Heart left ventricle (tissue), 16 donors: ENCODE data around the gene ZNF74. TPM values are rescaled to one million over a fixed set of nuclear protein-coding genes. Genes with fewer than 3 reads are reported as not detected.

Experiments used
- ATAC-seq, 4 donors: fragments of 200-7000 bp; cut with Tn5 transposase; one replicate each; pipeline ENCODE4 v1.9.1; 2020 to 2022; ENCODE audit warnings: moderate library complexity in 4 of 4, mild to moderate bottlenecking in 3 of 4, moderate number of reproducible peaks in 1 of 4
- DNase-seq, 5 donors: peaks; one replicate each; pipeline ENCODE4 v3.0.0-alpha.2; 2020
- H3K27ac ChIP-seq, 12 donors: fragments of 200-600 bp; sonication (generic) in 4 of 12; one replicate each; pipeline versions ENCODE4 v1.5.0 to v1.8.0; 2016 to 2022; ENCODE audit warnings: mild to moderate bottlenecking in 2 of 12
- H3K27me3 ChIP-seq, 9 donors: fragments of 200-600 bp; sonication (generic) in 2 of 9; one replicate each; pipeline versions ENCODE4 v1.5.1 to v1.8.0; 2016 to 2022; ENCODE audit warnings: mild to moderate bottlenecking in 3 of 9
- H3K36me3 ChIP-seq, 9 donors: fragments of 200-600 bp; sonication (generic) in 2 of 9; one replicate each; pipeline versions ENCODE4 v1.5.0 to v1.8.0; 2018 to 2022; ENCODE audit warnings: mild to moderate bottlenecking in 2 of 9
- H3K4me1 ChIP-seq, 12 donors: fragments of 200-600 bp; sonication (generic) in 4 of 12; one replicate each; pipeline versions ENCODE4 v1.5.0 to v1.8.0; 2016 to 2022; ENCODE audit warnings: mild to moderate bottlenecking in 3 of 12
- H3K4me3 ChIP-seq, 12 donors: fragments of 200-600 bp; sonication (generic) in 4 of 12; one replicate each; pipeline versions ENCODE4 v1.5.0 to v1.8.0; 2017 to 2022; ENCODE audit warnings: mild to moderate bottlenecking in 9 of 12, moderate library complexity in 4 of 12
- H3K9me3 ChIP-seq, 12 donors: fragments of 200-600 bp; sonication (generic) in 4 of 12; one replicate each; pipeline versions ENCODE4 v1.5.0 to v1.8.0; 2016 to 2022; ENCODE audit warnings: mild to moderate bottlenecking in 1 of 12
- POLR2A ChIP-seq, 2 donors: fragments of 450-650 bp; IDR thresholded peaks; one replicate each; pipeline ENCODE4 v1.6.1; 2017; ENCODE audit warnings: antibody characterized with exemption in 2 of 2, mild to moderate bottlenecking in 2 of 2, moderate library complexity in 2 of 2
- WGBS, 4 donors: extraction: QIAGEN DNeasy Blood & Tissue Kit in 2 of 4; methylation state at CpG; one replicate each; pipeline versions ENCODE4 v1.1.5 to v1.1.7; 2013 to 2018; 5-methylcytosine and 5-hydroxymethylcytosine counted together
- intact Hi-C, 10 donors: fragments of 100-400 bp; cut with DNase I; formaldehyde crosslinking; loops; one replicate each; pipeline versions ENCODE4 v1.11.1 to v1.14.2; 2022
- polyA plus RNA-seq, 2 donors: library from polyadenylated mRNA; stranded (reverse); fragments of 200-250 nt; gene quantifications; one replicate each; pipeline ENCODE4 v1.2.3, GENCODE V29; 2013
- total RNA-seq, 9 donors: library from RNA; depleted of rRNA in 2 of 9; stranded (reverse); fragments of >200 nt in 2 of 9; fragmentation: NEBNext Ultra II Directional in 3 of 9; extraction: Animal tissue kit (Norgen Biotek cat#: 25700) in 3 of 9; gene quantifications; one replicate each; pipeline versions ENCODE4 v1.1.0 to v1.2.4, GENCODE V29; 2016 to 2023
- TF ChIP-seq, protein P1 (sequence below), 12 donors: fragments of 200-600 bp; sonication (generic) in 4 of 12; IDR thresholded peaks; one replicate each; pipeline versions ENCODE4 v1.5.0 to v1.8.0; 2018 to 2022; ENCODE audit warnings: antibody characterized with exemption in 12 of 12, mild to moderate bottlenecking in 5 of 12
- donor health status: ischemic (EF 13 %, LVEDD 7.1; RV severe dilation, severe dysfunction).
- donor health status: healthy with polysubstance abuse.
- donor health status: DM: no; HTN: yes; CAD: no.
- donor health status: DM: no; HTN: no; CAD: no.
- donor health status: ischemic (EF 25% LVEDD 6.9; RV normal size, moderate dysfunction).
- donor health status: ischemic (EF 25% LVEDD 5.7; RV mildly dilated, moderate dysfunction).
- donor health status: healthy.
- donor health status: DM: yes; HTN: yes; CAD: no.
- donor health status: ischemic (EF 35%, LVEDD 5.7; RV mildly dilated, moderate dysfunction).
- donor health status: nonischemic (EF 11% LVEDD 7.7; RV severe dilation, severe dysfunction).
- donor health status: DM: yes; HTN: yes; CAD: no.
- donor health status: PGD.
- donor health status: ischemic (EF 29% LVEDD 5.4; RV normal size, mild dysfunction).
- donor health status: nonischemic (EF 23%, LVEDD 6.1; RV moderate dilation, normal function).

ZNF74 gene
- total and polyA plus RNA-seq, 11 donors = 2.1 to 6.5 (median 4.4) TPM

GRCh38 chr22:20430101-20430719 is 36.3 kb downstream of the ZNF74 start:
- ATAC-seq (peak in 1 of 4 donors; percentile 3), DNase-seq (peak in 1 of 5 donors; percentile 42)
- intact Hi-C loops = no loop called here
- Histone ChIP-seq H3K27ac (no peak overlapping the region), H3K4me1 (peaks cover 0 to 33% (median 7%) of the 10 kb centered on the region in 12 donors), H3K9me3 (no peaks in the 10 kb centered on the region), H3K36me3 (peaks cover 0 to 30% (median 9%) of the 10 kb centered on the region in 9 donors), H3K4me3 (peak overlapping the region in 2 of 12 donors; percentile 17 to 62), H3K27me3 (peaks cover 0 to 43% (median 0%) of the 10 kb centered on the region in 9 donors)
- WGBS, 4 donors = 56 to 74% (median 63%) methylated on average over 30 to 37 of the region's 37 CpGs
- TF ChIP-seq, protein P1, sequence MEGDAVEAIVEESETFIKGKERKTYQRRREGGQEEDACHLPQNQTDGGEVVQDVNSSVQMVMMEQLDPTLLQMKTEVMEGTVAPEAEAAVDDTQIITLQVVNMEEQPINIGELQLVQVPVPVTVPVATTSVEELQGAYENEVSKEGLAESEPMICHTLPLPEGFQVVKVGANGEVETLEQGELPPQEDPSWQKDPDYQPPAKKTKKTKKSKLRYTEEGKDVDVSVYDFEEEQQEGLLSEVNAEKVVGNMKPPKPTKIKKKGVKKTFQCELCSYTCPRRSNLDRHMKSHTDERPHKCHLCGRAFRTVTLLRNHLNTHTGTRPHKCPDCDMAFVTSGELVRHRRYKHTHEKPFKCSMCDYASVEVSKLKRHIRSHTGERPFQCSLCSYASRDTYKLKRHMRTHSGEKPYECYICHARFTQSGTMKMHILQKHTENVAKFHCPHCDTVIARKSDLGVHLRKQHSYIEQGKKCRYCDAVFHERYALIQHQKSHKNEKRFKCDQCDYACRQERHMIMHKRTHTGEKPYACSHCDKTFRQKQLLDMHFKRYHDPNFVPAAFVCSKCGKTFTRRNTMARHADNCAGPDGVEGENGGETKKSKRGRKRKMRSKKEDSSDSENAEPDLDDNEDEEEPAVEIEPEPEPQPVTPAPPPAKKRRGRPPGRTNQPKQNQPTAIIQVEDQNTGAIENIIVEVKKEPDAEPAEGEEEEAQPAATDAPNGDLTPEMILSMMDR (IDR thresholded peaks at IDR 0.05) = no peak
- TF ChIP-seq POLR2A (IDR thresholded peaks at IDR 0.05) = no peak

DNA sequence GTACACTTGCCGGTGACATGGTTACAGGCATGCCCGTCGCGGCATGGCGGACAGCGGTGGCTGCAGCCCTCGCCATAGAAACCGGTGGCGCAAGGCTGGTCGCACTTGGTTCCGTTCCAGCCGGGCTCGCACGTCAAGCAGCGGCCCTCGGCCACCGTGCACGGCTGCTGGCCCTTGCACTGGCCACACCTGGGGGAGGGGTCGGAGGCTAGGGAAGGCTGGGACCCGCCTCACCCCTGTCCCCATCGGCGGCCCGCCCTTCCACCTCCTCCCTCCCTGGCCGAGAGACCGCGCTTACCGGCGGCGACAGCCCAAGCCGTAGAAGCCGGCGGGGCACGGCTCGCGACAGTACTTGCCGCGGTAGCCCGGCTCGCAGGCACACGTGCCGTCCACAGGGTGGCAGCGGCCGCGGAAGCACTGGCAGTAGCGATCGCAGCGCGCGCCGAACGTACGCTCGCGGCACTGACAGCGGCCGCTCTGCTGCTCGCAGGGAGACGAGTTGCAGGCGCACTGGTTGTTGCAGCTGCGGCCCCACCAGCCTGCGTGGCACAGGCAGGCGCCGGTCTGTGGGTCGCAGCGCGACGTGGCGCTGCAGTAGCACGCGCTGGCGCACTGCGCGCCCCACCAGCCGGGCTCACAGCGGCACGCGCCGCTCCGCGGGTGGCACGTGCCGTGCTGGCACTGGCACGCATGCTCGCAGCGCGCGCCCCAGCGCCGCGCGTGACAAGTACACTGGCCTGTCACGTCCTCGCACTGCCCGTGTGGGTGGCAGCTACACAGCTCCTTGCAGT is 37.0 kb downstream of the ZNF74 start:
- Histone ChIP-seq H3K36me3 (peaks cover 0 to 30% (median 9%) of the 10 kb centered on the region in 9 donors), H3K4me1 (peaks cover 0 to 35% (median 12%) of the 10 kb centered on the region in 12 donors), H3K27me3 (peaks cover 0 to 42% (median 4%) of the 10 kb centered on the region in 9 donors), H3K27ac (no peak overlapping the region), H3K4me3 (peak overlapping the region in 6 of 12 donors; percentile 3 to 62 (median 23)), H3K9me3 (no peaks in the 10 kb centered on the region)
- no peak for TF ChIP-seq POLR2A (IDR thresholded peaks at IDR 0.05)
- TF ChIP-seq, protein P1 (IDR thresholded peaks at IDR 0.05) = peak in 10 of 12 donors; percentile 4 to 44 (median 18)
- ATAC-seq (peak in 3 of 4 donors; percentile 38 to 70 (median 65)), DNase-seq (peak in 2 of 5 donors; percentile 57 to 79)
- intact Hi-C loops = no loop called here
- 22 to 59% (median 38%) methylated on average over 56 to 94 of the region's 94 CpGs for WGBS, 4 donors

GRCh38 chr22:20431511-20432192 is 37.7 kb downstream of the ZNF74 start:
- ATAC-seq (no peak), DNase-seq (peak in 1 of 5 donors; percentile 66)
- no peaks in the 10 kb centered on the region for H3K9me3 ChIP-seq
- intact Hi-C loops = no loop called here
- peak overlapping the region in 6 of 12 donors; percentile 3 to 62 (median 23) for H3K4me3 ChIP-seq
- peaks cover 0 to 43% (median 5%) of the 10 kb centered on the region in 9 donors for H3K27me3 ChIP-seq
- peaks cover 0 to 42% (median 16%) of the 10 kb centered on the region in 12 donors for H3K4me1 ChIP-seq
- H3K27ac ChIP-seq = no peak overlapping the region
- WGBS, 4 donors = 41 to 72% (median 58%) methylated on average over 28 to 50 of the region's 50 CpGs
- no peak for TF ChIP-seq POLR2A (IDR thresholded peaks at IDR 0.05)
- TF ChIP-seq, protein P1 (IDR thresholded peaks at IDR 0.05) = no peak
- H3K36me3 ChIP-seq = peaks cover 0 to 29% (median 9%) of the 10 kb centered on the region in 9 donors
